GM19239 (cell line): ENCODE data around the gene CFAP410.
"Not testable (repeated sequence)": the region's sequence is repeated elsewhere in the genome, so short reads cannot be mapped to it uniquely, and the experiment has no call there.

Experiments
- DNase-seq: peaks from one replicate; pipeline ENCODE4 v3.0.0; 2011; ENCODE audit warnings: low spot score; ENCODE audit not compliant: insufficient read length
- FAIRE-seq: peaks from 2 replicates; lab custom pipeline; 2011; peaks lifted over from hg19 to GRCh38; lab: Jason Lieb, UNC

Gene CFAP410

DNA sequence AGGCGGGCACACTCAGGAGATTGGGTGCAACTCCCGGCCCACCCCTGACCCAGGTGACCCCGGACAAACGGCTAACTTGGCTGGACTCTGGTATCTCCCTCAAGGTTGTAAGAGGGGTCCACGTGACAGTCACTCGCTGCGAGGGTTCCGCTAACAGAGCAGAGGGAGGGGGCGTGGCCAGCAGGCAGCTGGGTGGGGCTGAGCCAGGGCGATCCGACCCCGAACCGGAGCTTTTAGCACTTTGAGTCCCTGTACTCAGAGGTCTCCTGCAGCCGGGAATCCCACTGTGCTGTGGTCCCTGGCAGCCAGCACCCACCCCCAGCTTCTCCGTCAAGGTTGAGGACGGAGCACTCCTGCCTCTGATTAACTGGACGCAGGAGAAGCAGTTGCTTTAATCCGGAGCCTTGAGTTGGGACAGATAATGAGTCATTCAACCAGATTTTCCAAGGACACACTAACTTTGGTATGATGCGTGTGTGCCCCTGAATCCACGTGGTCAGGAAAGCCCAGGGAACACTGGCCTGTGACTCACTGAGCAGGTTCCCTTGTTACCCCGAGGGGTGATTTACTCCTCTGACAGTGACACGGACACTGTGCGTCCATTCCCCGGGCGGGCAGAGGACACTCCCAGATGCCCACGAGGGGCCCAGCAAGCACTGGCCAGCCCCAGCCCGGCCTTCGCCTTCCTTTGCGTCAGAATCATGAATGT lies 31.0 kb upstream of the CFAP410 start:
- FAIRE-seq, result no peak
- DNase-seq, result no peak

DNA sequence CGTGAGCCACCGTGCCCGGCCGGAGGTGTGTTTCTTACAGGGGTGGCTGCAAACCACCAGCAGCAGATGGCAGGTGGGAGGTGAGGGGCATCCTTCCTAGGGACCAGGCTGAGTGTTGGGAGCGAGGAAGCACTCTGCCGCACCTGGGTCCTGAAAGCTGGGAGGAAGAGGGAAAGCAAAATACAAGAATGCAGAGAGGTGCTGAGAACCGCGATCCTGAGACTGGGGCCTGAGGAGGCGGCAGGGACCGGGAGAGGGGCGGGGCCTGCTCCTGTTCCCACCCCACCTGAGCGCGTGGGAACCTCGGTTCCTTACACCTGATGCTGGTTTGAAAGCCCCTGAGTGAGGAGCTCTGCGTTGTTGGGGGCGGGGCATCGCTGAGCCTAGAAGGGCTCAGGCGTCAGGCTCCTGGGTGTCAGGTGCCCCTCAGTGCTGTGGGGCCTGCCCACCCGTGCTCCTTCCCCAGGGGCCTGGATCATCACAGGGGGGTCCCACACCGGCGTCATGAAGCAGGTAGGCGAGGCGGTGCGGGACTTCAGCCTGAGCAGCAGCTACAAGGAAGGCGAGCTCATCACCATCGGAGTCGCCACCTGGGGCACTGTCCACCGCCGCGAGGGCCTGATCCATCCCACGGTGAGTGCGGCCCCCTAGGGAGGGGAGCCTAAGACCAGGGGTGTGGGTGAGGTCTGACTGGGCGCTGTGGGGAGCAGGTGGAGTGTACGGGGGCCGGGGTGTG lies 29.7 kb upstream of the CFAP410 start:
- FAIRE-seq, result no peak
- no peak for DNase-seq

DNA sequence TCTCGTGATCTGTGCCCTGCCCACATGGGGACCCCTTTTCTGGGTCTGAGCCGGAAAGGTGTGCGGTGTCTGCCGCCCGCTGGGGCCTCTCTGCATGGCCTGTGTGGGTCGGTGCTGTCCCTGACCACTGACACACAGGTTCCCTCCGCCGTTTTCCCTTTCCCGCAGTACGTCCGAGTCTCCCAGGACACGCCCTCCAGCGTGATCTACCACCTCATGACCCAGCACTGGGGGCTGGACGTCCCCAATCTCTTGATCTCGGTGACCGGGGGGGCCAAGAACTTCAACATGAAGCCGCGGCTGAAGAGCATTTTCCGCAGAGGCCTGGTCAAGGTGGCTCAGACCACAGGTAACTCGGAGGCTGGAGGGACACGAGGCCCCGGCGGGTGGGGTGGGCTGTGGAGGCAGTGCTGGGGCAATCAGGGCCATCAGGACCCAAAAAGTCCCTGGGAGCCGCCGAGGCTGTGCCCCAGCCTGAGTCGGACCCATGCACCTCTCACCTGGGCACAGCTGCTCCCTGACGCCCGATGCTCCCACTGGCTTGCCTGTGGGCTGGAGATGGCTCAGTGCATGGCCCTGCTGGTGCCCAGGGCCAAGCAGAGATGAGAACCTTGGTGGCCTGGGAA lies 27.5 kb upstream of the CFAP410 start:
- no peak for DNase-seq
- FAIRE-seq, result no peak

DNA sequence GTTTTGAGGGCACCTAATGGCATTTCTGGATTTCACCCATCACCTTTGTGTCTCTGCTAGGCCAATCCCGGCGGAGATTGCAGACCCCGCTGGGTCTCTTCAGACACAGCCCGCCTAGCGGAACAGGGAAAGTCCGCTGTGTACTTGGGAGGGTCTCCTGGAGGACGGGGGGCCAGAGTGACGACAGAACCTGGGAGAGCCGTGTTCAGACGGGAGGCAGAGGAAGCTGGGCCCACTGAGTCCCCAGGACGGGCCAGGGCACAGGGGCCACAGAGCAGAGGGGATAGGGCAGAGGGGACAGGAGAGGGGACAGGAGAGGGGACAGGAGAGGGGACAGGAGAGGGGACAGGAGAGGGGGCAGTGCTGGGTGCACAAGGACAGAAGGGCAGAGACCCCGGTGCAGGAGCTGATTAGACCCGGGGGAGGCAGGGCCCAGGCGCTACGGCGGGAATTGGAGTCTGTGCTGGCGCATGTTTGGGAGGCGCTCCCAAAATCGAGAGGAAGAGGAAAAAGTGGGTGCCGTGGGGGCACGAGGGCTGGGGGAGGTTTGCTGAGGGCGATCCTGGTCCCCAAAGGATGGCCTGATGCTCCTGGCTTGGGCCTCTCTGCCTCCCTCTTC lies 26.9 kb upstream of the CFAP410 start:
- no peak for DNase-seq
- FAIRE-seq, result no peak

DNA sequence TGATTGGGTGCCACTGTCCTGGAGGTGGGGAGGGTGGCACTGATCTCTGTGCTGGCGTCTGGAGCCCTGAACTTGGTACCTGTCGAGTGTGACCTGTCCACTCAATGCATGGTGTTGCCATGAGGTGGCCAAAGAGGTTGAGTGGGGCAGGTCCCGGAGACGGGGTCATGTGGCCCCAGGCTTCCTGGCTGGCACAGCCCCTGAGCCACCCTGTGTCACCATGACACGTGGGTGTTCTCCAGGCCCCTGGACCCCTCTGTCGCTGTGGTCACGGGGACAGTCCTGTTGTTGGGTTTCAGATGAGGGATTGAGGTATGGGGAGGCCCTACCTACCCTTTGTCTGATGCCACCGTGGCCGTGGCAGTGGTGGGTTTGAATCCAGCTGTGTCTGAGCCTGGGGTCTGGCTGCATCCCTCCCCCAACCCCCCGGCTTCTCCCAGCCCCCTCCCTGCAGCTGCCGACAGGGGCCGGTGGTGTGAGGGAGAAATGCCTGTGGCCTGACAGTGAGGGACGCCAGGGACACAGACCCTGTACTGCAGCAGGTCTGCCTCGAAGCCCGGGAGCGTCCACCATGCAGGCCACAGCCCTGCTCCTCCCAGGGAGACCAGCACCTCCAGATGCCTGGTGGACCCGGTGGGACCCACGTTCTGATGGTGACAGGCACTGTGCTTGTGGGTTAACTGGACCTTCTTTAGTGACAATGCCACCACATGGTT lies 26.2 kb upstream of the CFAP410 start:
- no peak for FAIRE-seq
- no peak for DNase-seq

DNA sequence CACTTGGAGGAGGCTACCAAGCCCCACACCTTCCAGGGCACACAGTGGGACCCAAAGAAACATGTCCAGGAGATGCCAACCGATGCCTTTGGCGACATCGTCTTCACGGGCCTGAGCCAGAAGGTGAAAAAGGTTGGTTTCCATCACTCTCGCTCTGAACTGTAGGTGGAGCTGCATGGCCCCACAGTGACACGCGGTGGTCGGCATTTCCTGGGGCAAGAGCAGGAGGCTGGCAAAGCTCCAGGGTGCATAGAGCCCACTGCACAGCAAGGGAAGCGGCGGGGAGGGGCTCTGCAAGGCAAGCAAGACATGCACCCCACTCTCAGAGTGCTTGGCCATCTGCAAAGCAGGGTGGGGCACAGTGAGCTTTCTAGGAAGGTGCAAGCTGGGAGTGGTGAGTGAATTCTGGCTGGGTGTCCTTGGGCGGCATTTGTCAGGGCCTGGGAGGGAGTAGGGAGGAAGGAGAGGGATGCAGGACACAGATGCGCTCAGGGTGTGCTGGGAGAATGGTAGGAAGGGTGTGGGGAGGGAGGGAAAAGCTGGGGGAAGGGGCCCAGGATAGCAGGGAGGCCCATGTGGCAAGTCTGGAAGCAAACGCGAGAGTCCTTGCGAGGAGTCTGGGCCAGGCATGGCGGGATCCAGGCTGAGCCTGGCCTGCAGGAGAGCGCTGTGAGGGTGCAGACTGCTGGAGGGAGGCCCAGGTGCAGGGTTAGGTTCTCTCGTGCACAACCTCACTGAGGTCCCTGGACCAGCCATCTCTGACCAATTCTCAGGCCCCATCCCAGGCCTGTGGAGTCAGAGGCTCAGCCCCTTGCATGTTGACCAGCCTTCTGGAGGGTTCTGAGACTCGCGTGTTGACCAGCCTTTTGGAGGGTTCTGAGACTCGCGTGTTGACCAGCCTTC lies 25.2 kb upstream of the CFAP410 start:
- FAIRE-seq, result no peak
- no peak for DNase-seq

DNA sequence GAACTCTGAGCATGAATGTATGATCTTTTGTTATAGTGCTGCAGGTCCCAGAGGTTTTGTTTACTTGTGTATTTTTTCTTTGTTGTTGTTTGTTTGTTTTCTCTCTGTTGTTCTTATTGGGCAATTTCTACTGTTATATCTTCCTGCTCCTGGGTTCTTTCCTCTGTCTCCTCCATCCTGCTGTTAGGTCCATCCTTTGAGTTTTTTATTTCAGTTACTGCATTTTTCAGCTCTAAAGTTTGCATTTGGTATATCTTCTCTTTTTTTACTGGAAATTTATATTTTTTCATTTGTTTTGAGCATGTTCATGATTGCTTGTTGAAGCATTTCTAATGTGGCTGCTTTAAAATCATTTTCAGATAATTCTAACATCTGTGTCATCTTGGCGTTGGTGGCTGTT lies 24.1 kb upstream of the CFAP410 start:
- no peak for DNase-seq
- FAIRE-seq, result no peak

DNA sequence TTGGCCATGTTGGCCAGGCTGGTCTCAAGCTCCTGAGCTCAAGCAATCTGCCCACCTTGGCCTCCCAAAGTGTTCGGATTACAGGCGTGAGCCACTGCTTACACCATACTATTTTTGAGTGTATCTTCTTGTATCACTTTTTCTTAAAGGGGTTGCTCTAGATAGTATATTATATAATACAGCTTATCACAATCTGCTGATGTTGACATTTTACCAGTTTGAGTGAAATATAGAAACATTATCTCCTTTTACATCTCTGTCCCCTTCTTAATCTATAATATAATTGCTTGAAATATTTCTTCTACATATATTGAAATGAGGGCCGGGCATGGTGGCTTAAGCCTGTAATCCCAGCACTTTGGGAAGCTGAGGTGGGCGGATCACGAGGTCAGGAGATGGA lies 22.7 kb upstream of the CFAP410 start:
- FAIRE-seq, result not testable (repeated sequence)

DNA sequence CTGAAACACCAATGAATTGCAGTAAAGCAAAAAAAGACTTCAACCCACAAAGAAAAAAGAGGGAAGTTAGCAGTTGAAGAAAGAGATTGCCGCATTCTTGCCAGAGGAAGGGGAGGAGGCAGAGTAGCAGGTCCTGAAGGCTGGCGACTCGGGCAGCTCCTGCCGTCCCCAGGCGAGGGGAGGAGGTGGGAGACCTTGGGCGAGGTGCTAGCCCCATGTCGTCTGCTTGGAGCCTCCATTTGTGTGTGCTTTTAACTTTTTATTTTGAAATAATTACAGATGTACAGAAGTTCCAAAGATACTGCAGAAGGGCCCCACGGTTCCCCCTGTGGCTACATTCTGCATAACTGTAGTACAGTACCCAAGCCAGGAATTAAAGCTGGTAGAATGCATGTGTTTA lies 21.0 kb upstream of the CFAP410 start:
- DNase-seq (no peak), FAIRE-seq (no peak)

More for the DNA sequence above, 22.7 kb upstream of the CFAP410 start:
- not testable (repeated sequence) for DNase-seq

DNA sequence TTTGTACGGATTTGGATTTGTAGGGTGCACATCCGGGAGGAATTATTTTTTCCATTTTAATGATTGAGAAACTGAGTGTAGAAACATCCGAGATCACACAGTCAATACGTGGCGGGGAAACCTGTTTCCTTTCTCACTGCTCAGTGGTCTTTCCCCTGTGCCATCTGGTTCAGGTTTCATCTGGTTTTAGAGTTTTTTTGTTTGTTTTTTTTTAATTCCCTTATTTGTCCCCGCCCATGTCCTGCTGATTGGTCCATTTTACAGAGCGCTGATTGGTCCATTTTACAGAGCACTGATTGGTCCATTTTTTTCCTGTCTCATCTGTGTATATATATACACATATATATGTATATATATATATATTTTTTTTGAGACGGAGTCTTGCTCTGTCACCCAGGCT lies 20.2 kb upstream of the CFAP410 start:
- FAIRE-seq (no peak), DNase-seq (no peak)

DNA sequence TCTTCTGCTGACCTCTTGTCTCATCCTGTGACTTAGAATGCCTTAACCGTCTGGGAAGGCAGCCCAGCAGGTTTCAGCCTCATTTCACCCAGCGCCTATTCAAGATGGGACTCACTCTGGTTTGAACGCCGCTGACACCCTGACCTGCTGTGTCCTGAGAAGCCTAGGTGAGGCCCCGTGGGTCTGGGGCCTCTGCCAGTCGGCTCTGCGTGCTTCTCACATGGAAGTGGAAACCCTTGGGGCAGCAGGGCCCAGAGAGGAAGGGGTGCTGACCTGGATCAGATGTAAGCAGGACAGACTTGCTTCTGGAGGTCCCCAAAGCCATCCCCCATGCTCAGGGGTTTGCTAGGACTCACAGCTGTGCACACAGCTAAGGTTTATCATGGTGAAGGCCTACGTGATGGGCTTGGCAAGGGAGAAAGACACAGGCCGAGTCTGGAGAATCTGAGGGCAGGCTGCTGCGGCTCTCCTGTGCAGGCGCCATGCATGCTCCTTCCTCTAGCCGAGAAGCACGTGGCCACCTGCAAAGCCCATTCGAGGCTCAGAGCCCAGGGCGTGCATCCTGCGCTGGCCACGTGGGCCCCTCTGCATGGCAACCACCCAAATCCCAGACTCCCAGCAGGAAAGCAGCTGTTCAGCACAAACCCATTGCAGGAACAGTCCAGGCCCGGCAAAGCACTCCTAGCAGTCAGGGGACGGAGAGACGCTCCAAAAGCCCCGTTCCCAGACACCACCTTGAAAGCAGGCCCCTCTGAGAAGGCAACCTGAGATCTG lies 18.1 kb upstream of the CFAP410 start:
- DNase-seq, result no peak
- no peak for FAIRE-seq

DNA sequence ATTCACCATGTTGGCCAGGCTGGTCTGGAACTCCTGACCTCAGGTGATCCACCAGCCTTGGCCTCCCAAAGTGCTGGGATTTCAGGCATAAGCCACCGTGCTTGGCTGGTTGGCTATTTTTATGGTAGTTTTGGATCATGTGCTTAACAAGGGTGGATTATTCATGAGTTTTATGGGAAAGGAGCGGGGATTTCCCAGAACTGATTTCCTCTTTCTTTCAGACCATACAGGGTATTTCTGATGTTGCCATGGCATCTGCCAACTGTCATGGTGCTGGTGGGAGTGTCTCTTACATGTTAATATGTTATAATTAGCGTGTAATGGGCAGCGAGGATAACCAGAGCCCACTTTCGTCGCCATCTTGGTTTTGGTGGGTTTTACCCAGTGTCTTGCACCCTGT lies 17.4 kb upstream of the CFAP410 start:
- FAIRE-seq (no peak), DNase-seq (no peak)

DNA sequence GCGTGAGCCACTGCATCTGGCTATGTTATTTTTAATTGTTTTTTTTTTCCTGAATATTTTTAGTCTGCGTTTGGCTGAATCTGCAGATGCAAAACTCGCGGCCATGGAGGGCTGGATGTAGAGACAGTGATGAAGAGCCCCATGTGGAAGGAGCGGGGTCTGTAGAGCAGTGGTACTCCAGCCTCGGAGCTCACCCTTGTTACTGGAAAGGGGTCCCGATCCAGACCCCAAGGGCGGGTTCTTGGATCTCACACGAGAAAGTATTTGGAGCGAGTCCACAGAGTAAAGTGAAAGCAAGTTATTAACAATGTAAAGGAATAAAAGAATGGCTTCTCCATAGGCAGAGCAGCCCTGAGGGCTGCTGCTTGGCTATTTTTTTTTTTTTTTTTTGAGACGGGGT lies 17.0 kb upstream of the CFAP410 start:
- FAIRE-seq, result no peak
- DNase-seq, result no peak

DNA sequence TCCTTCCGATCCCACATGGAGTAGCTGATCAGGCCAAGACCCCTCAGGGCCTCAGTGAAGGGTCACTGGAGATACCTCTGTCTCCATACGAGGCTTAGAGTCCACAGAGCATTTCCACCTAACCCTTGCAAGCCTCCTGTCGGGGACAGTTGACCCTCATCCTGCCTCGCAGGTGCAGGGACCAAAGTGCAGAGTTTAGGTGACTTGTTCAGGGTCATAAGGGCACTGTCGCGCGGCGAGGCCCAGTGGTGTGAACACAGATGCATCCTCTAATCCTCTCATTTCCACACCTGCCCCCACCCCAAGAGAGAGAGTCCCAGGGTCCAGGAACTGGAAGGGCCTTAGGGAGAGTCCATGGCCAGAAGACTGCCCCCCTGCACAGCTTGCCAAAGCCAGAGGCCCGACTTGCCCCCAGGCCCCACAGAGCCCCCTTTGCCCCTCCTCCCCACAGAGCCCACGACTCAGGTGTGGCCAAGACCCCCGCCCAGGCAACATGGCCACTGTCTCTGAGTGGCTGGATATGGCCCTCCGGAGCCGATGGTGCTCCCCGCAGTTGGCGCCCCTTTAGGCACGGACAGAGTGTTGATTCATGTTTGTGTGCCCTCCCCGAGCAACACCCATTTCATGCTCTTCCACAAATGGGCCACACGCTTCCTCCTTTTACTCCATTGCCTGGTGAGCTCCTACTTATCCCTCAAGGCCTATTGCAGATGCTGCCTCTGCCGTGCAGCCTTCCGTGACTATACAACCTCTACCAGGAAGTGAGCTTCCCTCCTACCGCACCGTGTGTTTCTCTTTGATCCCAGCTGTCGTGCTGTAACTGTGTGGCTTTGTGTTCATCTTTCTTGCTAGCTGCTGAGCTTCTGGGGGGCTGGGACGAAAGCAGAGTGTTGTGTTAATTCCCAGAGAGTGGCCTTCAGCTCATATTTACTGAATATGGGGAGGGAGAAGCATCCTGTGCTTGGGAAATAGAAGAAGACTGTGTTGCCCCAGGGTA lies 15.9 kb upstream of the CFAP410 start:
- FAIRE-seq (peak; percentile 86), DNase-seq (no peak)

DNA sequence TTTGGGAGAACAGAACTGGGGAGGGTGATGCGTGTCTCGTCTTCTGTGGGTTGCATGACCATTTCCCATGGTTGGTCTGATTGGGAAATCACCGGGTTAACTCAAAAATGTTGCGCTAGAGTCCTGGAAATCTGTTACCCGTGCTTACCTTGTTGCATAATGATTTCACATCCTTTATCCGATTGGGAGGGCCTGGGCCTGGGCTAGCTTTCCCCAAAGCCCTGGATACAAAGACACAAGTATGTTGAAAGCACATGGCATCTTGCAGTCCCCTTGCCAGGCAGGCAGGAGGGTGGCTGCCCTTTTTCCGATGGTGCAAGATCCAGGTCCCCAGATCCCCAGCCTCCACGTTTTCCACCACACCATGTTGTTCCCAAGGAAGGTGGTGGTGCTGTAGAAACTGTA lies 14.8 kb upstream of the CFAP410 start:
- DNase-seq, result no peak
- FAIRE-seq, result no peak

DNA sequence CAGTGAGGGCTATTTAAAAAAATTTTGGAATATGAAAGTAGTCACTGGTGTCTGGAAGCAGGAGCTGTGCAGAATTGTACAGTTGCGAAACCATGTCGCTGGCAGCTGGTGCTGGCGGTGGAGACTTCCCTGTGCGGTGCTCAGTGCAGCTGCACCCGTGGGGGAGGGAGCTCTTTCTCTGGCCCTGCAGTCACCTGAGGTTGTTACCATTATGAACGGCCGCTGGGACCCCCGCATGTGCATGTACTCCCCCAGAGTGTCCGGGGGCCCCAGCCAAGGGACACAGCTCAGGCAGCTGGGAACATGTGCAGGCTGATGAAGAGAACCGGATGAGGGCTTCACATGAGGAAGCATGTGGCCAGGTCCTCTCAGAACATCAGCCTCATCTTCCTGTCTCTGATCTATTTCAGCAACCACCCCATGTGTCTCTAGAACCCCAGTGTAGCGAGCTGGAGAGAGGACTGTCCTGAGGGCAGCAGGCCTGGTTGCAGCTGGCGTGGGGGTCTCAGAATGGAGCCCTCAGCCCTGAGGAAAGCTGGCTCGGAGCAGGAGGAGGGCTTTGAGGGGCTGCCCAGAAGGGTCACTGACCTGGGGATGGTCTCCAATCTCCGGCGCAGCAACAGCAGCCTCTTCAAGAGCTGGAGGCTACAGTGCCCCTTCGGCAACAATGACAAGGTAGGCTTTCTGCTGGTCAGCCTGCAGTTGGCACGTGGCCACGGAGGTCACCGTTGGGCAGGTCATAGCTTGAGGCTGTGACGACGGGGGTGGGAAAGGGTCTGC lies 14.2 kb upstream of the CFAP410 start, which contains the start of gene TRPM2:
Gene TRPM2, plus strand, starts transcription at position 431 of the 780 bp plus-strand sequence. Its CDS starts 80 bp downstream, at position 511.
- FAIRE-seq (peak; percentile 98), DNase-seq (peak; percentile 71)
